ENCODE data around the gene PRRT1B. TPM values are rescaled to one million over a fixed set of nuclear protein-coding genes. Genes with fewer than 3 reads are reported as not detected.

PRRT1B gene
- total and polyA plus RNA-seq, 2 donors (not counting 1 experiment from before 2014, with no cell fraction given) = not detected

DNA sequence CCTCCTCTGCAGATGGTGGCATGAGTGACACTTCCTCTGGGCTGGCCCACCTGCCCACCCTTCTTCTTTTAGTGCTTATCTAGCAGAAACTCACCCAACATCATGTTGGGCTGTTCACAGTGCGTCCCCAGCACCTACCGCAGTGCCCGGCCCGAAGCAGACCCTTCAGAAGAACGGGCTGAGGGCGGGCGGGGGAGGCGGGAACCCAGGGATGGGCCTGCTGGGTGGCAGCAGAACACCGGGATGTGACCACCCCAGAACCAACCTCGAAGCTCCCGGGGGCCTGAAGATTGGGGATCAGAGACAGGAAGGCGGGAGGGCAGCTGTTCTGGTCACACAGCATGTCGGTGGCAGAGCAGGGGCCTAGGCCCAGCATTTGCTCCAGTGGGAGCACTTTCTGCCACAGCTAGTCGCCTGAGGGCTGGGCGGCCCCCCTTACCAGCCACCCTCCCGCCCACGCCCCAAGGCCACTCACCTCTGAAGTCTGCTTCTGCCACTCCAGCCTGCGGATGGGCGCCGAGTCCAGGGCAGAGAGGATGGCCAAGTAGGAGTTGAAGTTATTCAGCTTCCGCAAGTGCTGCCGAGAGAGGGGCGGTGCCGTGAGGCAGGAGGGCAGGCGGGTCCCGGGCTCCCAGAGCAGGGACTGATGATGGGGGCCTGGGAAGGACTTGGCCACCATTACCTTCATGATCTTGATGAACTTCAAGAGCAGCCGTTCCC is 38.7 kb downstream of the PRRT1B start:
- TF ChIP-seq, protein P1, sequence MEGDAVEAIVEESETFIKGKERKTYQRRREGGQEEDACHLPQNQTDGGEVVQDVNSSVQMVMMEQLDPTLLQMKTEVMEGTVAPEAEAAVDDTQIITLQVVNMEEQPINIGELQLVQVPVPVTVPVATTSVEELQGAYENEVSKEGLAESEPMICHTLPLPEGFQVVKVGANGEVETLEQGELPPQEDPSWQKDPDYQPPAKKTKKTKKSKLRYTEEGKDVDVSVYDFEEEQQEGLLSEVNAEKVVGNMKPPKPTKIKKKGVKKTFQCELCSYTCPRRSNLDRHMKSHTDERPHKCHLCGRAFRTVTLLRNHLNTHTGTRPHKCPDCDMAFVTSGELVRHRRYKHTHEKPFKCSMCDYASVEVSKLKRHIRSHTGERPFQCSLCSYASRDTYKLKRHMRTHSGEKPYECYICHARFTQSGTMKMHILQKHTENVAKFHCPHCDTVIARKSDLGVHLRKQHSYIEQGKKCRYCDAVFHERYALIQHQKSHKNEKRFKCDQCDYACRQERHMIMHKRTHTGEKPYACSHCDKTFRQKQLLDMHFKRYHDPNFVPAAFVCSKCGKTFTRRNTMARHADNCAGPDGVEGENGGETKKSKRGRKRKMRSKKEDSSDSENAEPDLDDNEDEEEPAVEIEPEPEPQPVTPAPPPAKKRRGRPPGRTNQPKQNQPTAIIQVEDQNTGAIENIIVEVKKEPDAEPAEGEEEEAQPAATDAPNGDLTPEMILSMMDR (conservative IDR thresholded peaks at IDR 0.05 in 1 of 2, IDR thresholded peaks at IDR 0.05 in 1 of 2; ENCODE audit: low read depth in 1 of 2, low read length in 2 of 2) = no peak
- Histone ChIP-seq H3K27ac (ENCODE audit: insufficient read depth, low read length) (no peak overlapping the region), H3K9ac (ENCODE audit: insufficient read depth, low read length) (no peak overlapping the region), H3K79me2 (ENCODE audit: control insufficient read depth, insufficient read depth, low read length) (no peaks in the 10 kb centered on the region), H3K9me3 (ENCODE audit: control insufficient read depth, insufficient read depth, low read depth, low read length) (no peaks in the 10 kb centered on the region), H3K36me3 (ENCODE audit: control insufficient read depth, insufficient read depth, low read length) (peaks cover 18% of the 10 kb centered on the region), H3K4me3 (replicated peaks in 1 of 4; ENCODE audit: control extremely low read depth in 1 of 4, insufficient read depth in 1 of 4, low read depth in 3 of 4, low read length in 4 of 4) (no peak overlapping the region), H2AFZ (ENCODE audit: low read length) (no peak overlapping the region), H4K20me1 (ENCODE audit: control insufficient read depth, extremely low read depth, insufficient read depth, low read length) (no peaks in the 10 kb centered on the region), H3K4me1 (ENCODE audit: control insufficient read depth, extremely low read depth, insufficient read depth, low read length) (no peaks in the 10 kb centered on the region), H3K27me3 (ENCODE audit: control insufficient read depth, insufficient read depth, low read length) (no peaks in the 10 kb centered on the region), H3K4me2 (ENCODE audit: extremely low read depth, insufficient read depth, low read length) (no peak overlapping the region)
- DNase-seq (ENCODE audit: low read depth in 2 of 2) = no peak

DNA sequence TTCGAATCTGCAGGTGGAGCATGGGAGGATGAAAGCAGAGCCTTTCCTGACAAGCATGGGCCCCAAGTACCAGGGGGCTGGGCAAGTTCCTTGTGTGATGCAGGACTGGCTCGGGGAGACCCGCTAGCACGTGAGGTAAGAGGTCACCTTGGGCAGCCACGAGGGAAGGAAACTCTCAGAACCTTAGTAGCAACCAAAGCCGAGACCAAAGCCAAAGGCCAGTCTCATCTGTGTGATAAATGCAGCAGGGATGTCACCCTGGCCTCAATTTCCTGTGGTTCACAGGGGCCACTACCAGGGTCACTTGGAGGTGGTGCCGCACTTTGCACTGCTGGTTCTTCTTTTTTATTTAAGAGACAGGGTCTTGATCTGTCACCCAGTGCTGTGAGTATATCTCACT is 39.5 kb downstream of the PRRT1B start:
- Histone ChIP-seq H4K20me1 (ENCODE audit: control insufficient read depth, extremely low read depth, insufficient read depth, low read length) (no peaks in the 10 kb centered on the region), H3K4me2 (ENCODE audit: extremely low read depth, insufficient read depth, low read length) (no peak overlapping the region), H3K9me3 (ENCODE audit: control insufficient read depth, insufficient read depth, low read depth, low read length) (no peaks in the 10 kb centered on the region), H3K36me3 (ENCODE audit: control insufficient read depth, insufficient read depth, low read length) (peaks cover 14% of the 10 kb centered on the region), H3K27me3 (ENCODE audit: control insufficient read depth, insufficient read depth, low read length) (no peaks in the 10 kb centered on the region), H3K27ac (ENCODE audit: insufficient read depth, low read length) (no peak overlapping the region), H2AFZ (ENCODE audit: low read length) (no peak overlapping the region), H3K79me2 (ENCODE audit: control insufficient read depth, insufficient read depth, low read length) (no peaks in the 10 kb centered on the region), H3K4me3 (replicated peaks in 1 of 4; ENCODE audit: control extremely low read depth in 1 of 4, insufficient read depth in 1 of 4, low read depth in 3 of 4, low read length in 4 of 4) (no peak overlapping the region), H3K9ac (ENCODE audit: insufficient read depth, low read length) (no peak overlapping the region), H3K4me1 (ENCODE audit: control insufficient read depth, extremely low read depth, insufficient read depth, low read length) (no peaks in the 10 kb centered on the region)
- no peak for TF ChIP-seq EZH2 (IDR thresholded peaks at IDR 0.05; ENCODE audit: low read length, missing control alignments)
- TF ChIP-seq, protein P1 (conservative IDR thresholded peaks at IDR 0.05 in 1 of 2, IDR thresholded peaks at IDR 0.05 in 1 of 2; ENCODE audit: low read depth in 1 of 2, low read length in 2 of 2) = no peak
- no peak for DNase-seq (ENCODE audit: low read depth in 2 of 2)

DNA sequence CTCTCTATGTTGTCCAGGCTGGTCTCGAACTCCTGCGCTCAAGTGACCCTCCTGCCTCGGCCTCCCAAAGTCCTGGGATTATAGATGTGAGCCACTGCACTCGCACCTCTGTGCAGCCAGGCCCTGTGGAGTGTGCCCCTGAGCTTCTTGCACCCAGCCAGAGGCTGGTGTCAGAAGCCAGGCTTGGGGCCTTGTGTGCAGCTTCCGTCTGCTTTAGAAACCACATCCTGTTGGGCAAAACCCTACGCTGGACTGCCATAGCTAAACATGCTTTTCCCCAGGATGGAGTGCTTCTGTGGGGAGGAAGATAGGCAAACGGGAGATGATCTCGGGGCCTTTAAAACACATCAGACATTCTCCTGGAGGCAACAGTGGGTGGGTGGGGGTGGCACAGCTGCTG is 40.1 kb downstream of the PRRT1B start:
- Histone ChIP-seq H3K36me3 (ENCODE audit: control insufficient read depth, insufficient read depth, low read length) (peaks cover 10% of the 10 kb centered on the region), H3K9me3 (ENCODE audit: control insufficient read depth, insufficient read depth, low read depth, low read length) (no peaks in the 10 kb centered on the region), H3K4me2 (ENCODE audit: extremely low read depth, insufficient read depth, low read length) (no peak overlapping the region), H2AFZ (ENCODE audit: low read length) (no peak overlapping the region), H3K4me3 (replicated peaks in 1 of 4; ENCODE audit: control extremely low read depth in 1 of 4, insufficient read depth in 1 of 4, low read depth in 3 of 4, low read length in 4 of 4) (no peak overlapping the region), H4K20me1 (ENCODE audit: control insufficient read depth, extremely low read depth, insufficient read depth, low read length) (no peaks in the 10 kb centered on the region), H3K27ac (ENCODE audit: insufficient read depth, low read length) (no peak overlapping the region), H3K4me1 (ENCODE audit: control insufficient read depth, extremely low read depth, insufficient read depth, low read length) (no peaks in the 10 kb centered on the region), H3K9ac (ENCODE audit: insufficient read depth, low read length) (no peak overlapping the region), H3K79me2 (ENCODE audit: control insufficient read depth, insufficient read depth, low read length) (no peaks in the 10 kb centered on the region), H3K27me3 (ENCODE audit: control insufficient read depth, insufficient read depth, low read length) (no peaks in the 10 kb centered on the region)
- TF ChIP-seq, protein P1 (conservative IDR thresholded peaks at IDR 0.05 in 1 of 2, IDR thresholded peaks at IDR 0.05 in 1 of 2; ENCODE audit: low read depth in 1 of 2, low read length in 2 of 2) = no peak
- no peak for TF ChIP-seq EZH2 (IDR thresholded peaks at IDR 0.05; ENCODE audit: low read length, missing control alignments)
- DNase-seq (ENCODE audit: low read depth in 2 of 2) = no peak

All from fibroblast of lung (primary cell).